Cardiac fibroblast (primary cell): Measurements from ENCODE around the gene LRMDA.
"Not testable (repeated sequence)": the region's sequence is repeated elsewhere in the genome, so short reads cannot be mapped to it uniquely, and the experiment has no call there.

Experiments used
- DNase-seq, 2 donors: peaks; one replicate each; pipeline versions ENCODE4 v3.0.0 to v3.0.0-alpha.2; 2010; ENCODE audit warnings: low read depth in 2 of 2
- H3K4me3 ChIP-seq, 2 donors: replicated peaks in 1 of 2; 1 replicate in 1 of 2; 2 replicates in 1 of 2; pipeline ENCODE4 v1.5.1; 2011; ENCODE audit warnings: low read depth in 2 of 2, low read length in 2 of 2, mild to moderate bottlenecking in 2 of 2, moderate library complexity in 1 of 2
- CTCF ChIP-seq: IDR thresholded peaks from one replicate; pipeline ENCODE4 v1.5.1; 2011; ENCODE audit warnings: low read depth, mild to moderate bottlenecking, low read length, inconsistent platforms

LRMDA gene

GRCh38 chr10:75617485-75618155 is 186.2 kb downstream of the LRMDA start:
- no peak overlapping the region for H3K4me3 ChIP-seq
- no peak for TF ChIP-seq CTCF
- peak; percentile 3 to 12 for DNase-seq

DNA sequence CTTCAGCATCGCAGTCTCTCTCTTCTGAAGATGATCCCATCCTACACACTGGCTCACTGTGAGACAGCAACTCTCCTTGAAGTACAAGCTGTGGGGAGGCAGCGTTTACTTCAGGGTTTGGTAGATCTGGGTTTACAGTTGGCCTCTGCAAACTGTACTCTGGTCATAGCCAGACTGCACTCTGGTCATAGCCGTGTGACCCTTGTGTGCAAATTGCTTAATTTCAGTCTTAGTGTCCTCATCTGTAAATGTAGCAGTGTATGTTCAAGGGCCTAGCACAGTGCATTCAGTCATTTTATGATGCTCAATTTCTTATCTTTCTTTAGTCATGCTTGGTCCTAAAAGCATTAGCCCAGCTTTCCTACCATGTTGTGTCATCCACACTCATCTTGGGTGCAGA is 188.2 kb downstream of the LRMDA start:
- no peak for TF ChIP-seq CTCF
- H3K4me3 ChIP-seq: no peak overlapping the region
- DNase-seq: no peak

DNA sequence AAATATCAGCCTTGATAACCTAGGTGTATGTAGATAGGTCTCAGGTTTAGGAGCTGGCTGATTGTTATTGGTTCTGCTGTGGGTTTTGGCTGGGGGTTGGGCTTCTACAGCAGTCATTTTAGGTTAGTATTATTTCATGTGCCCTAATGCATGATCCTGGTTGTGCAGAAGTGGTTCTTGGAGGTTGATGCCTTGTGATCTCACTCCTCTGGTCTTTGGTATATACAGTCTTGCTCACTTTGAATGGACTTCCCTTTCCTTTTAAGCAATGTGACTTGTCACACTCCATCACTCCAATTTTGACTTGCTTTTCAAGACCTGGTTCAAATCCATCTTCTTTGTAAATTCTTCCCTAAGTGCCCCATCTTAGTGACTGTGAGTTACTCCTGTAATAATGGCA is 188.9 kb downstream of the LRMDA start:
- H3K4me3 ChIP-seq: no peak overlapping the region
- no peak for DNase-seq
- TF ChIP-seq CTCF: no peak

DNA sequence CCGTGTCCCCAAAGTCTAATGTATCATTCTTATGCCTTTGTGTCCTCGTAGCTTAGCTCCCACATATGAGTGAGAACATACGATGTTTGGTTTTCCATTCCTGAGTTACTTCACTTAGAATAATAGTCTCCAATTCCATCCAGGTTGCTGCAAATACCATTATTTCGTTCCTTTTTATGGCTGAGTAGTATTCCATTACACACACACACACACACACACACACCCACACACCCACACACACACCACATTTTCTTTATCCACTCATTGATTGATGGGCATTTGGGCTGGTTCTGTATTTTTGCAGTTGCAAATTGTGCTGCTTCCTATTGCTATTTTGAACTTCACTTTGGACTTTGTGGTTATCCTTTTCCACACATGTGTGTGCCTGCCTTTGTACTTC is 189.6 kb downstream of the LRMDA start:
- DNase-seq: not testable (repeated sequence)

GRCh38 chr10:75622503-75622902 is 191.1 kb downstream of the LRMDA start:
- H3K4me3 ChIP-seq: no peak overlapping the region
- TF ChIP-seq CTCF: no peak
- DNase-seq: no peak

More for the DNA sequence above, 189.6 kb downstream of the LRMDA start:
- H3K4me3 ChIP-seq: not testable (repeated sequence)

DNA sequence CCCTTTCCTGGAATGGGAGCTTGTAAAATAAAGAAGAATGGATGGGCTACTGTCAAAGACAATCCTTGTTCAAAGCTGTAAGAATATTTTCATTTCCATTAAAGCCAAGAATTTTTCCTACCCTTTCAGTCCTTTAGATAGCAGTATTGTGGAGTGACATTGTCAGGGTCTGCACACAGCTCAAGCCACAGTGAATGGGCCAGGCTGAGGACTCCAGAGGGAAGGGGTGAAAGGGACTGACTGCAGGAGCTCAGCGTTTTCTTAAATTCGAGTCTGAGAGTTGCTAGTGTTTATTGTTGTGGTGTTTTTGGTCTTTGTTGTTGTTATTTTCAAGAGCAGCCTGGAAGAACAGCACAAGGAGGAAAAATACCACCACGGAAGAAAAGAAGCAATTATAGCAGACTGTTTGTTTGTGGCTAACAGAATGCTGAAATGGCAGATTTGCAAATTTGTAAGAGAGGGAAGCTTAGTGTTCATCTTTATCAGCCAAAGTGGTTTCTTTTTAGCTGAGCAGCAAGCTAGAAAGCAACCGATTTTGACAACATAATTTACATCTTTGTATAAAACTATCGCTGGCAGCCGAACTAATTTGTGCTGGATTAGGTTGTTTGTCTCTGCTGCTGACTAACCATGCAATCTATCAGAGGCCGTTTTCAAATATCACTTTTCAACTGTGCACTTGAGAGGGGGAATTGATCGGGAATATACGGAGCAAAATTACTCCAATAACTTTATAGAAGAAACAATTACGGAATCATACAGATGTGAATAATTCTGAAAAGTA is 192.1 kb downstream of the LRMDA start:
- TF ChIP-seq CTCF: no peak
- no peak for DNase-seq
- H3K4me3 ChIP-seq: no peak overlapping the region

GRCh38 chr10:75624638-75625037 is 193.2 kb downstream of the LRMDA start:
- no peak for TF ChIP-seq CTCF
- H3K4me3 ChIP-seq: no peak overlapping the region
- no peak for DNase-seq
